ENCODE measurements around the gene PEX11A. TPM values are rescaled to one million over a fixed set of nuclear protein-coding genes. Genes with fewer than 3 reads are reported as not detected.

Gene PEX11A
- total and polyA plus RNA-seq, 2 of the 8 experiments (the other 6 are each of a cell fraction or from before 2014, with no cell fraction given) = 2.9 to 3.0 TPM

GRCh38 chr15:89666184-89666857 is 24.2 kb downstream of the PEX11A start:
- no peaks in the 10 kb centered on the region for H3K9me3 ChIP-seq (ENCODE audit: insufficient read depth in 2 of 2, low read depth in 1 of 2, low read length in 1 of 2)
- no peaks in the 10 kb centered on the region; the same call in 1 of the 2 replicates for H3K23me2 ChIP-seq (ENCODE audit: low read depth, low read length)
- no peak overlapping the region for H4K8ac ChIP-seq (ENCODE audit: extremely low read depth, insufficient read depth, low read length)
- peaks cover 0 to 20% (median 12%) of the 10 kb centered on the region in 4 experiments; a peak in 5 of 7 replicates for H3K27me3 ChIP-seq (replicated peaks in 1 of 4; ENCODE audit: control insufficient read depth in 3 of 4, extremely low read depth in 1 of 4, insufficient read depth in 3 of 4, low read length in 3 of 4)
- no peak overlapping the region for H3K23ac ChIP-seq (ENCODE audit: insufficient read length)
- CTCF ChIA-PET (ENCODE audit: partially characterized antibody) = interaction anchor here (2.4 kb wide), 1 partner anchor 12 kb away, joined by 6 read pairs; no protein-coding TSS in a partner anchor
- no peaks in the 10 kb centered on the region for H3K79me1 ChIP-seq (ENCODE audit: low read depth, low read length)
- H3K56ac ChIP-seq (replicated peaks; ENCODE audit: insufficient read length, low read depth, low read length) = no peak overlapping the region
- H3K9ac ChIP-seq (replicated peaks in 1 of 4; ENCODE audit: extremely low read depth in 1 of 4, low read depth in 3 of 4, low read length in 3 of 4) = no peak overlapping the region; a peak in 1 of 7 replicates
- no peak overlapping the region for H3K14ac ChIP-seq (ENCODE audit: insufficient read length)
- peak overlapping the region; percentile 91 for H2AFZ ChIP-seq (ENCODE audit: low read length)
- H3K36me3 ChIP-seq (ENCODE audit: control insufficient read depth in 2 of 4, insufficient read depth in 4 of 4, low read length in 3 of 4) = no peaks in the 10 kb centered on the region
- peak overlapping the region; percentile 74 to 76 for H3K4me2 ChIP-seq (ENCODE audit: insufficient read depth in 1 of 2, low read depth in 2 of 2, low read length in 2 of 2)
- no peak for TF ChIP-seq MAX (IDR thresholded peaks at IDR 0.05)
- TF ChIP-seq CTBP2 (IDR thresholded peaks at IDR 0.05; ENCODE audit: borderline replicate concordance, insufficient read depth, insufficient read length, low read length) = no peak
- no peak for TF ChIP-seq KDM1A (IDR thresholded peaks at IDR 0.05; ENCODE audit: borderline replicate concordance, low read length)
- no peak for TF ChIP-seq ASH2L (IDR thresholded peaks at IDR 0.05; ENCODE audit: low read length)
- no peaks in the 10 kb centered on the region for H3K79me2 ChIP-seq (ENCODE audit: control insufficient read depth in 1 of 2, insufficient read depth in 2 of 2, low read length in 2 of 2)
- H2AK5ac ChIP-seq (ENCODE audit: low read depth, low read length) = no peak overlapping the region
- no peak overlapping the region for H2BK5ac ChIP-seq (ENCODE audit: low read depth, low read length)
- 0 out of 2 replicates have a peak overlapping the region, but pooled peaks have one; percentile 72 for H2BK15ac ChIP-seq (ENCODE audit: low read length)
- DNase-seq (ENCODE audit: low read depth in 1 of 2, low spot score in 2 of 2) (no peak), FAIRE-seq (no peak)
- H2BK20ac ChIP-seq (ENCODE audit: low read length) = no peak overlapping the region
- 74% methylated on average over 8 of the region's 8 CpGs; no CpG with 5 or more reads in 1 of the 2 experiments for WGBS, 2 experiments (ENCODE audit: extremely low coverage in 1 of 2, insufficient coverage in 1 of 2, insufficient read length in 1 of 2, insufficient replicate concordance in 2 of 2, low coverage in 1 of 2, low lambda C conversion rate in 2 of 2, missing lambda C conversion rate in 1 of 2)
- POLR2A ChIA-PET (ENCODE audit: partially characterized antibody) = interaction anchor here (1.1 kb wide), 1 partner anchor 18 kb away, joined by 3 read pairs; no protein-coding TSS in a partner anchor
- peak overlapping the region; percentile 71; the same call in 1 of the 2 replicates for H3K18ac ChIP-seq (ENCODE audit: extremely low read depth, low read length)
- H3K4ac ChIP-seq (replicated peaks; ENCODE audit: insufficient read length, low read depth, low read length) = no peak overlapping the region
- peak overlapping the region; percentile 21 to 61 (median 40); a peak in 5 of 8 replicates for H3K4me3 ChIP-seq (ENCODE audit: extremely low read depth in 1 of 4, insufficient read depth in 2 of 4, low read depth in 3 of 4, low read length in 4 of 4)
- H3K4me1 ChIP-seq (replicated peaks in 1 of 4; ENCODE audit: control insufficient read depth in 3 of 4, insufficient read depth in 4 of 4, low read length in 3 of 4) = peaks cover 0 to 11% (median 7%) of the 10 kb centered on the region in 4 experiments; a peak in 6 of 7 replicates
- no peak overlapping the region for H3K27ac ChIP-seq (ENCODE audit: low read depth, low read length)
- H2BK120ac ChIP-seq (replicated peaks; ENCODE audit: low read depth, low read length) = no peak overlapping the region
- H2BK12ac ChIP-seq (ENCODE audit: low read depth, low read length) = no peak overlapping the region
- no peak overlapping the region for H4K5ac ChIP-seq (ENCODE audit: insufficient read length, low read depth, low read length)
- H4K20me1 ChIP-seq (replicated peaks in 1 of 2; ENCODE audit: control insufficient read depth in 1 of 2, insufficient read depth in 2 of 2, low read length in 2 of 2) = no peaks in the 10 kb centered on the region
- H4K91ac ChIP-seq (replicated peaks; ENCODE audit: insufficient read length, low read length) = no peak overlapping the region
